Activated naive CD4-positive, alpha-beta T cell treated with anti-CD3 and anti-CD28 coated beads, Interleukin-2, amount 50 U/mL, for 24 hours (primary cell): ENCODE data around the gene ABR.

Experiments
- H3K27ac Mint-ChIP-seq: one replicate; pipeline ENCODE4 v1.8.0; 2021; ENCODE audit warnings: mild to moderate bottlenecking, mixed read lengths
- H3K27me3 Mint-ChIP-seq: one replicate; pipeline ENCODE4 v1.8.0; 2021; ENCODE audit warnings: mixed read lengths
- H3K36me3 Mint-ChIP-seq: one replicate; pipeline ENCODE4 v1.8.0; 2021; ENCODE audit warnings: mixed read lengths
- H3K4me1 Mint-ChIP-seq: one replicate; pipeline ENCODE4 v1.8.0; 2021; ENCODE audit warnings: mixed read lengths
- H3K4me3 Mint-ChIP-seq: one replicate; pipeline ENCODE4 v1.8.0; 2021; ENCODE audit warnings: mild to moderate bottlenecking, mixed read lengths
- H3K9me3 Mint-ChIP-seq: one replicate; pipeline ENCODE4 v1.8.0; 2021; ENCODE audit warnings: mixed read lengths

Gene ABR

GRCh38 chr17:1179818-1180742, at the start of gene ABR:
TSS of gene ABR (minus strand) at chr17:1179981. CDS start at chr17:1179727, 254 bp downstream.
- Mint-ChIP-seq H3K9me3 (no peaks in the 10 kb centered on the region), H3K4me1 (no peaks in the 10 kb centered on the region), H3K4me3 (peak within 1 kb of the TSS; percentile 73), H3K27me3 (no peaks in the 10 kb centered on the region), H3K27ac (no peak within 1 kb of the TSS), H3K36me3 (no peaks in the 10 kb centered on the region)

GRCh38 chr17:1229349-1229899, 49.6 kb upstream of the ABR start:
- peaks cover 16% of the 10 kb centered on the region for H3K4me1 Mint-ChIP-seq
- no peaks in the 10 kb centered on the region for H3K9me3 Mint-ChIP-seq
- H3K27me3 Mint-ChIP-seq, result peaks cover 38% of the 10 kb centered on the region
- H3K36me3 Mint-ChIP-seq, result no peaks in the 10 kb centered on the region
- peak overlapping the region; percentile 44 for H3K4me3 Mint-ChIP-seq
- H3K27ac Mint-ChIP-seq, result no peak overlapping the region

DNA sequence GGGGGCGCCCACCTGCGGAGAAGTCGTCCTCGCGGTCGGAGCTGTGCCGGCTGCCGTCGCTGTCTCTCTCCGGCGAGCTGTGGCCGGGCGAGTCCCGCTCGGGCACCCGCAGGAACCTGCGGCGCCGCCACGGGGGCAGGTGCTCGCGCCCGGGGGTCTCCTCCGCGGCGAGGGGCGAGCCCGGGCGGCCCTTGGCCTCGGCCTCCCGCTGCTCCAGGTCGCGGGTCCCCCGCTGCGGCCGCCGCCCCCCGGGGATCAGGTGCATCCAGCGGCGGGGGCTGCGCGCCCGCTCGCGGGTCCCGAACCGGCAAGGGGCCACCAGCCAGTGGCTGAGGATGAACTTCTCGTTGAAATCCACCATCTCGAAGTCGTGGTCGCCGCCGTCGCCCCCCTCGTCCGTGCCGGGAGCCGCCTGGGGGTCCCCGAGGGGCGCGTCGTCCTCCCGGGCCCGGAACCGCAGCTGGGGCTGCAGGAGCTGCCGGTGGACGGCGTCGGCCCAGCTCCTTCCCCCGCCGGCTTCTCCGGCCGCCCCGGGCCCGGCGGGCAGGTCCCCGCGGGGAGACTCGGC, 49.1 kb upstream of the ABR start:
- H3K36me3 Mint-ChIP-seq, result no peaks in the 10 kb centered on the region
- peaks cover 16% of the 10 kb centered on the region for H3K4me1 Mint-ChIP-seq
- no peak overlapping the region for H3K27ac Mint-ChIP-seq
- no peaks in the 10 kb centered on the region for H3K9me3 Mint-ChIP-seq
- H3K27me3 Mint-ChIP-seq, result peaks cover 35% of the 10 kb centered on the region
- no peak overlapping the region for H3K4me3 Mint-ChIP-seq

DNA sequence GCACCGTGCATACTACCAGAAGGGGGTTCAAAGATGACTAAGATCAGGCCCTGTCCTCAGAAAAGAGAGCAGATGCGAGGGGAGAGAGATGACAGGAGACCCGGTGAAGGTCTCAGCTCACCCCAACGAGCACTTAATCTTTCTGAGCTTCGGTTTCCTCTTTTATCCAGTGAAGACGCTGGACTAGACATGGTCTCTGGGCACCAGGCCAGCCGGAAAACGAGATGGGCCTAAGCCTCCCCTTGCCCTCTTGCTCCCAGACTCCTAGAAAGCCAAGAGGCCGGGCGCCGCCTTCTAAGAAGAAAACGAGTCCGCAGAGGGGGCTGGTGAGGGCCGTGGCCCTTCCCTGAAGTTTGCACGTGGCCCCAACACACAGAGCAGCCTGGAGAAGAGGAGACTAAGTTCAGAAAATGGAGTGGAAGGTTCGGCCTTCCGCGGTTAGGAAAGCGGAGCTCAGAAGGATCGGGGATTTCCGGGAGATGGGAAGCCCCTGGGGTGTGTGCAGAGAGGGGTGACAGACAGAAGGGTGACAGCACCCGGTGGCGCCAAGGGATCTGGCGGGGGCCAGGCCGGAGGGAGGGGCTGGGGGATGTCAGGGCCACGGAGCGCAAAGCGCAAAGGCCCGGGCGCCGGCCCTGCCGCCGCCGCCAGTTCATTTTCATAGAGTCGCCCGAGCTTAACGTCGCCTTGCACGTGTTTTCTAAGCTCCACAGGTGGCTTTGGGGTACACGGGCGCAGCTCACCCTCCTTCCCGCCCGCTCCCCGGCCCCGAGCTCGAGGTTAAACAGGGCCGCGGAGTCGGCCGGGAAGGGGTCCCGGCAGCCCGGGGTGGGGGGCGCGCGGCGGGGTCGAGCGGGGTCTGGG, 48.4 kb upstream of the ABR start:
- Mint-ChIP-seq H3K36me3 (no peaks in the 10 kb centered on the region), H3K27ac (no peak overlapping the region), H3K4me3 (peak overlapping the region; percentile 82), H3K4me1 (peaks cover 16% of the 10 kb centered on the region), H3K9me3 (no peaks in the 10 kb centered on the region), H3K27me3 (peaks cover 35% of the 10 kb centered on the region)

DNA sequence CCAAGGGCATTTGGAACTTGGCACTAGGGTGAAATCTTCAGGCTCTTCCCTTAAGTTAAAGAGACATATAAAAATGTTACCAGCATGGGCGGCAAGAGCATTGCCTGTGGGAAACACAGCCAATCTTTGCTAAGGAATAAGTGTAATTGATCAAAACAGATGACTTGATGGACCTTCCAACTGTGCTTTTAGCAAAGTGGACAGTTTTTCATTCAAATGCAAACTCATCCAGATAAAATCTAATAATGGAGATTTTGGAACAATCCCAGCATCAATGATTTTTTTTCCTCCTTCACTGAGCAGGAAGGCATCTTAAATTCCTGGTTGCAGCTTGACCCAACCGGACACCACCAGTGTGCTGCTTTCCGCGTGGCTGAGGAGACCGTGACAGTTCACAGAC, 47.6 kb upstream of the ABR start:
- peaks cover 16% of the 10 kb centered on the region for H3K4me1 Mint-ChIP-seq
- no peak overlapping the region for H3K27ac Mint-ChIP-seq
- peaks cover 30% of the 10 kb centered on the region for H3K27me3 Mint-ChIP-seq
- H3K4me3 Mint-ChIP-seq, result peak overlapping the region; percentile 82
- H3K36me3 Mint-ChIP-seq, result no peaks in the 10 kb centered on the region
- no peaks in the 10 kb centered on the region for H3K9me3 Mint-ChIP-seq

- peaks cover 21% of the 10 kb centered on the region for H3K27me3 Mint-ChIP-seq
- no peaks in the 10 kb centered on the region for H3K36me3 Mint-ChIP-seq
- H3K27ac Mint-ChIP-seq, result no peak overlapping the region
- H3K4me3 Mint-ChIP-seq, result no peak overlapping the region
- H3K4me1 Mint-ChIP-seq, result peaks cover 12% of the 10 kb centered on the region
- no peaks in the 10 kb centered on the region for H3K9me3 Mint-ChIP-seq
Observed at GRCh38 chr17:1226308-1226707, 46.5 kb upstream of the ABR start.

DNA sequence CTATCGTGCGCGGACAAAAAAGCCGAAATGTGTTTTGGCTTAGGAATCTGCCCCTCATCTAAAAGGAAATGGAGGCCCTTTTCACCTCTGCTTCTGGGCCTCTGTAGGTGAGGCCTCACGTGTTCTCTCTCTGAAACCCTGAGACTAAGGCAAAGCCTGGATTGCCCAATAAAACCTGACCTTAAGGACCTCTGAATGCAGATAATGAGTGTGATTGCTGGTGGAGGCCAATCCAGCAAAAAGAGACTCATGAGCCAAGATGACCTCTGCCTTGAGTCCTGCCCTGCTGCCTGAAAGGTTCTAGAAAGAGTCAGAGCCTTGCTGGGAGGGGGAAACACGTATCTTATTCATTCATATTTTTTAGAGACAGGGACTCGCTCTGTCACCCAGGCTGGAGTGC, 44.5 kb upstream of the ABR start:
- H3K36me3 Mint-ChIP-seq, result no peaks in the 10 kb centered on the region
- peaks cover 15% of the 10 kb centered on the region for H3K27me3 Mint-ChIP-seq
- H3K27ac Mint-ChIP-seq, result no peak overlapping the region
- H3K4me3 Mint-ChIP-seq, result no peak overlapping the region
- peaks cover 6% of the 10 kb centered on the region for H3K4me1 Mint-ChIP-seq
- no peaks in the 10 kb centered on the region for H3K9me3 Mint-ChIP-seq

- Mint-ChIP-seq H3K36me3 (no peaks in the 10 kb centered on the region), H3K27me3 (peaks cover 15% of the 10 kb centered on the region), H3K4me1 (peaks cover 6% of the 10 kb centered on the region), H3K4me3 (no peak overlapping the region), H3K9me3 (no peaks in the 10 kb centered on the region), H3K27ac (no peak overlapping the region)
Observed at GRCh38 chr17:1223662-1224061, 43.9 kb upstream of the ABR start.

- no peaks in the 10 kb centered on the region for H3K4me1 Mint-ChIP-seq
- H3K4me3 Mint-ChIP-seq, result no peak overlapping the region
- no peaks in the 10 kb centered on the region for H3K36me3 Mint-ChIP-seq
- H3K27me3 Mint-ChIP-seq, result peaks cover 8% of the 10 kb centered on the region
- H3K9me3 Mint-ChIP-seq, result no peaks in the 10 kb centered on the region
- no peak overlapping the region for H3K27ac Mint-ChIP-seq
Observed at GRCh38 chr17:1222321-1222720, 42.5 kb upstream of the ABR start.

DNA sequence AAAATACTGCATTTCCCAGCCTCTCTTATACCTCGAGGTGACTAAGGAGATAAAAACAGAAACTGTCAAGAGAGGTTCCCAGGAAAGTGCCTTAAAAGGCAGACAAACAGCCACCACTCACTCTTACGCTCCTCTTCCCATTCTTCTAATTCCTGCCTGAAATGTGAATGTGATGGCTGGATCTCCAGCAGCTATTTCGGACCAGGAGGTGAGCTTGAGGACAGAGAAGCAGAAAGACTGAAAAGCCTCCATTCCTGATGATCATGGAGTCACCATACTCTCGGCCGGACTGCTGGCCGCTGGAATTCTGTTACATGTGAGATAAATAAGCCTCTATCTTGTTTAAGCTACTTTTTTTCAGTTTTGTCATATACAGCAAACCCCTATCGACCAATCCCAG, 41.4 kb upstream of the ABR start:
- H3K27ac Mint-ChIP-seq, result no peak overlapping the region
- H3K36me3 Mint-ChIP-seq, result no peaks in the 10 kb centered on the region
- no peak overlapping the region for H3K4me3 Mint-ChIP-seq
- H3K4me1 Mint-ChIP-seq, result no peaks in the 10 kb centered on the region
- peaks cover 1% of the 10 kb centered on the region for H3K27me3 Mint-ChIP-seq
- no peaks in the 10 kb centered on the region for H3K9me3 Mint-ChIP-seq

DNA sequence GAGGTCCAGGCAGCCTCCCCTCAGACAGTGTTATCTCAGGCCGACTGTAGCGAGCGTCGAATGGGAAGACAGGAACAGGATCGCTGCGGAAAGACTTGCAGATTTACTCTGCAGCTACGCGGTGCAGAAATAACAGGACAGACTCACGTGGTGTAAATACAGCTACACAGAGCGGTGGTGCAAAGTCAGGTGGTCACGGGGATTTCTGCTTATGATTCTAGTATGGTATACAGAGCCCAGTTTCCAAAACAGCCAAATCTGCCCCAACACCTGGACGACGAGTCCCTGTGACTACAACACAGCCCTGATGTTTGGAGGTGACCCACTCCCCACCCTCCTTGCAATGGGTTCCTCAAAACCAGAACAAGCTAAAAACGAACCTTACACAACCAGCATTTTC, 40.6 kb upstream of the ABR start:
- peaks cover 1% of the 10 kb centered on the region for H3K27me3 Mint-ChIP-seq
- no peak overlapping the region for H3K4me3 Mint-ChIP-seq
- no peaks in the 10 kb centered on the region for H3K9me3 Mint-ChIP-seq
- H3K4me1 Mint-ChIP-seq, result no peaks in the 10 kb centered on the region
- no peak overlapping the region for H3K27ac Mint-ChIP-seq
- H3K36me3 Mint-ChIP-seq, result no peaks in the 10 kb centered on the region

DNA sequence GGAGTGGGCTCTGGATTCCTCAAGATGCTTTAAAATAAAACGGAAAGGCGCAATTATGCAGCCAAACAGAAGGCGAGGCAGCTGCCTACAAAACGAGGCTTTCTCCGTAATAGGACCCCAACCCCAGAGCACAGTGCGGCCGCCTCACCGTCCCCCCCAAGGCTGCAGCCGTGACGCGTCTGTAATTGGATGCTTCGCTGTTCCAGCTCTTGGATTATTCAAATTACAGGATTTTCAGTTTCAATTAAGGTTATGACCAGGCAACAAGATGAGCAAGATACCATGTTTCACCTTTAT, 37.3 kb upstream of the ABR start:
- no peaks in the 10 kb centered on the region for H3K9me3 Mint-ChIP-seq
- H3K27ac Mint-ChIP-seq, result no peak overlapping the region
- H3K4me1 Mint-ChIP-seq, result no peaks in the 10 kb centered on the region
- peaks cover 1% of the 10 kb centered on the region for H3K27me3 Mint-ChIP-seq
- no peak overlapping the region for H3K4me3 Mint-ChIP-seq
- H3K36me3 Mint-ChIP-seq, result no peaks in the 10 kb centered on the region

DNA sequence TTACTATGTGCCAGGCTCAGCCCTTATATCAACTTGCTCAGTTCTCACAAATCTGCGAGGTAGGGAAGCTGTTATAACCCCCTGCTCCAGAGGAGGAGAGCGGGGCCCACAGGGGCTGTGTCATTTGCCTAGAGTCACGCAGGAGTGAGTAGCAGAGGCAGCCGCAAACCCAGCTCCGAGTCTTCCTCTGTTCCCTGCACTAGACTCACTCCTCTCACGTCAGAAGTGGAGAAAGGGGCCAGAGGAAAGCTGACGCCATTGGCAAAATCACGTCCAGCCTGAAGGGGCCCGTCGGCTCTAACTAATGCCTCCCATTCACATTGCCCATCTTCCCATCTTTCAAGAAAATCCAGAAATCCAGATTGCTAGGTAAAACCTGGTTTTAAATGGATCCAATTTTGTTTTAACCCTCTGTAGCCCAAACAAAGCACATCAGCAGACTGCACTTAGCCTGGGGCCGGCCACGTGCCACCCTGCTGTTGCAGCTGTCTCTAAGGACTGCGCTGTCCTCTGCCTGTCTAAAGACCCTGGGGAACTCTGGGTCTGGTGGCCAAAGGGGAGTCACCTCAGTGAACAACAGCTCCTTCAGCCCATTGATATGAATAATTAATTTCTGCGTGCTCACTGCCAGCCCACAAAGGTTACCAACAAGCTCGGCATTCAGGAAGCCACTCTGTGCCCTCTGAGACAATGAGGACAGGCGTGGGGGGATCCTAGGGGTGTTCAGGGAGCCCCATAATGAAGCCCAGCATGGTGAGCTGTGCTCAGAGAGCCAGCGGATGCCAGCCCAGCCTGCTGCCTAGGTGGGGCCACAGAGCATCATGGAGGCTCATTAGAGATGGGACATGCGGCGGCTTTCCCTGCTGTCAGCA, 36.7 kb upstream of the ABR start:
- H3K4me3 Mint-ChIP-seq, result no peak overlapping the region
- no peak overlapping the region for H3K27ac Mint-ChIP-seq
- peaks cover 1% of the 10 kb centered on the region for H3K27me3 Mint-ChIP-seq
- H3K9me3 Mint-ChIP-seq, result no peaks in the 10 kb centered on the region
- no peaks in the 10 kb centered on the region for H3K4me1 Mint-ChIP-seq
- no peaks in the 10 kb centered on the region for H3K36me3 Mint-ChIP-seq

DNA sequence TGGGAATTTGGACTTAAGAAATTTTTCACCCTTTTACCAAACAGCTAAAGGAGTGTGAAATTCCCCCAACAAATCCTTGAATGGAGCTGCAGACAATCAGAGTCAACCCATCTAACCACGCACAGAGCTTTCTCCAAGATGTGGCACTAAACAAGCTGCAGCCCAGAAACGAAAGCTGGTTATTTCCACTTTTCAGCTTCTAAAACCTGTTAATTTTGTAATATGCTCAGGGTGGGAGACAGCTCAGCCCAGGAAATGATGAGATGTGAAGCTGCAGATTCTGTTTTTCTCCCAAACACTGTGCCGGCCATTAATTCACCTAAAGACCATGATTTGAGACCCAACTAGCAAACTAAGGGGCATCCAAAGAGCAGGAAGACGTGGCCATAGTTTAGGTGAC, 33.2 kb upstream of the ABR start:
- Mint-ChIP-seq H3K27ac (no peak overlapping the region), H3K4me1 (no peaks in the 10 kb centered on the region), H3K4me3 (no peak overlapping the region), H3K27me3 (no peaks in the 10 kb centered on the region), H3K9me3 (no peaks in the 10 kb centered on the region), H3K36me3 (no peaks in the 10 kb centered on the region)

GRCh38 chr17:1211287-1211686, 31.5 kb upstream of the ABR start:
- no peaks in the 10 kb centered on the region for H3K36me3 Mint-ChIP-seq
- no peaks in the 10 kb centered on the region for H3K27me3 Mint-ChIP-seq
- no peak overlapping the region for H3K27ac Mint-ChIP-seq
- H3K4me1 Mint-ChIP-seq, result no peaks in the 10 kb centered on the region
- H3K4me3 Mint-ChIP-seq, result no peak overlapping the region
- H3K9me3 Mint-ChIP-seq, result no peaks in the 10 kb centered on the region
